HG03520 (cell line): Measurements from ENCODE around the gene SPTB.
"Not testable (repeated sequence)": the region's sequence is repeated elsewhere in the genome, so short reads cannot be mapped to it uniquely, and the experiment has no call there.

Experiments
- ATAC-seq: cut with Tn5 transposase; IDR thresholded peaks from one replicate; pipeline ENCODE4 v1.9.1; 2021; ENCODE audit warnings: mild to moderate bottlenecking, moderate library complexity; ENCODE audit not compliant: unreplicated experiment

SPTB gene

GRCh38 chr14:64825006-64825405, 54.7 kb downstream of the SPTB start:
- ATAC-seq: no peak

- ATAC-seq: no peak
Measured at GRCh38 chr14:64824471-64824870, 55.2 kb downstream of the SPTB start.

DNA sequence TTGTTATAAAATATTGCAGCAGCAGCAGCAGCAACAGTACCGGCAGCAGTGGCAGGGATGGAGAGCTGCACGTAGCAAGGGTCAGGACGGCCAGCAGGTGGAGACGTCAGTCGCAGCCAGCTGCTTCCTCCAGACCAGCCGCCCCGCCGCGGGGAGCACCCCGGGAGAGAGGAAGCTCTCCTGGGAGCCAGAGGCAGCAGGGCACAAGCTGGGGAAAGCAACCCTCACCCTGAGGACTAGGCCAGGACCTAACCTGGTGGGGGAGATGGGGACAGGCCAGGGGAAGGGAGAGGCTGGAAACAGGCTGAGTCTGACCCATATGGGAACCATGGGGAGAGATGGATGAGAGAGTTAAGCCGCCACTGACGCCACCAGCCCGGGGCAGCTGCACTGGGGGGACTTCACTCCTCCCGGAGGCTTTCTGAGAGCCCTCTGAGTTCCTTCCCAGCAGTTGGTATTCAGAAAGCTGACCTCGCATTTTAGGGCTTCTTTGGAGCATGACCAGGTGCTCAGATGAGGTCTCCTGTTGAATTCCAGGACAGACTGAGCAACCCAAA, 56.3 kb downstream of the SPTB start:
- ATAC-seq: no peak

DNA sequence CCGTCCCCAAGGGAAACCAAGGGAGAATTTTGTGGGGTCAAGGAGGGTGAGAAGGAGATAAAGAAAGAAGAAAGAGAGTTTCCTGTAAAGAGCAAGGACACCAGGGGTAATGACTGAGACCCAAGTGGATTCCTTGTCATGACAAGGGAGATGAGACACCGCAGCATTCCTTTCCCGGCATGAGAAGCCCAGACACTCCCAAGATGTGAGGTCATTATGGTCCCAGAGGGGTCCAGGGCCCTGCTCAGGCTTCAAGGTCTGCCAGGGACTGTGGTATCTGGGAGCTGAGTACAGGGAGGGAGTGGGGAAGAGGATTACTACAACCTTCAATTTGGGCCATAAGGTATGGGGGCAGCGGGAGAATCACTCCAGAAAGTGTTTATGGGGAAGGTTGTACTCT, 58.1 kb downstream of the SPTB start:
- no peak for ATAC-seq

DNA sequence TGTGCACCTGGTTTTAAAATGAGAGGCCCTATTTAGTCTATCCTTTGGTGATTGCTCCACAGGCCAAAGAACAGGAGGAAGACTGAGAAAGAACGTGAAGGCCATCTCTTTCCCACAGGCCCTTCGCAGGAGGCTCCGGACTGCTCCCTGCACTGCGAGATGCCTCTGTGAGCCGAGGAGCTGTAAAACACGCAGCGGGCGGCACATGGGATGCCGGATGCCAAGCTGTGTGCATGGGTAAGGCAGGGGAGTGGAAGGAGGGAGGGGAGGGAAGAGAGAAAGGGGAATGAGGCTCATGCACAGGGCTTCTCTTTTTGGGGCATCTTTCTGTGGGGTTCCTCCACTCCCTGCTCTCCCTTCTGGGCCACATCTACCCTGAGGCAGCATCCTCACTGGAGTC, 61.6 kb downstream of the SPTB start:
- ATAC-seq: no peak

- no peak for ATAC-seq
Measured at GRCh38 chr14:64817631-64818030, 62.1 kb downstream of the SPTB start.

GRCh38 chr14:64816221-64816783, 63.4 kb downstream of the SPTB start:
- no peak for ATAC-seq

DNA sequence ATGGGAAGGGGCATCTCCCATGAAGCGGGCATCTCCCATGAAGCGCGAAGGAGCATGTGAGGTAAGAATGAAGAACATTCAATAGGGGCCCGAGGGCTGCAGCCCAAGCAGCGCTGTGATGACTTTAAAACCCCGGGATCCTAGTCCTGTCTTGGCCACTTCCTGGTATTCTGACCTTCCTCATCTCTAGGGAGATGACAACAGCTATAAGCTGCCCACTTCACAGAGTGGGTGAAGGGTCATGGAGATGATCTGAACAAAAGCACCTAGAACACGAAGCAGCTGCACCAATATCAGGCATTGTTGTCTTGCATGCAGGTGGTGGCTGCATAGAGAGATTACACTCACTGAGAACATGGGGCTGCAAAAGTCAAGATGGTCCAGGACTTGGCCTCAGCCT, 64.5 kb downstream of the SPTB start:
- no peak for ATAC-seq

DNA sequence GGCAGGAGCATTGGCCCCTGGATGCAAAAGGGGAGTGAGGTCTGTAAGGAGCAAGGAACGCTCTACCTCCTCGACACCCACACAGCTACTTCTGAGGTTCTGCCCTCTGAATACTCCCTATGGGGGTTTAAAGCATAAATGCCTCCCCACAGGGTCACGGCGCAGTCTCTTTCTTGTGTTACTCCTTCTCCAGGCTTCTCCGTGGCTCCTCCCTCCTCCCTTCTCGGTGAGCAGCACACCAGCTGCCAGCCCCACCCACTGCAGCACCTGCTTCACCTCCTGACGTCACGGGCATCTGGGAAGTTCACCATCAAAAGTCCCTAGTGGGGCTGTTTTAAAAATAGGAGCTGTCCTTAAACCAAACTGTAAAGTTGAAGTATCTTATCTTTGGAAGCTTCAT, 67.3 kb downstream of the SPTB start:
- ATAC-seq: no peak

DNA sequence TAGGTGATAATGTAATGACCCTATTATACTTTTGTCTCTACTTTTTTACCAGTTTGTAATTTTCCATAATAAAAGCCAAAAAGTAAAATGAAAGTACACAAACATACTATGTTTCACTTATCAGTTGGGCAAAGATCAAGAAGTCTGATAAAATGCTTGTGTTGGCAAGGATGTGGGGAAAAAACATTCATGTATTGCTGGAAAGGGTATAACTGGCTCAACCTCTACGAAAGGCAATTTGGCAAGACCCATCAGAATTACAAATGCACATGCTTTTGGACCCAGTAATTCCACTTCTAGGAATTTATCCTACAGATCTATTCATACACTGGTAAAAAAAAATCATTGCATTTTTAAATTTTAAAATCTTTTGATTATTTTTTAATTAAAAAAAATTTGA, 68.0 kb downstream of the SPTB start:
- ATAC-seq: no peak

GRCh38 chr14:64808449-64808848, 71.3 kb downstream of the SPTB start:
- no peak for ATAC-seq

- ATAC-seq: no peak
Measured at GRCh38 chr14:64807551-64807950, 72.2 kb downstream of the SPTB start.

- no peak for ATAC-seq
Measured at GRCh38 chr14:64806862-64807495, 72.7 kb downstream of the SPTB start.

DNA sequence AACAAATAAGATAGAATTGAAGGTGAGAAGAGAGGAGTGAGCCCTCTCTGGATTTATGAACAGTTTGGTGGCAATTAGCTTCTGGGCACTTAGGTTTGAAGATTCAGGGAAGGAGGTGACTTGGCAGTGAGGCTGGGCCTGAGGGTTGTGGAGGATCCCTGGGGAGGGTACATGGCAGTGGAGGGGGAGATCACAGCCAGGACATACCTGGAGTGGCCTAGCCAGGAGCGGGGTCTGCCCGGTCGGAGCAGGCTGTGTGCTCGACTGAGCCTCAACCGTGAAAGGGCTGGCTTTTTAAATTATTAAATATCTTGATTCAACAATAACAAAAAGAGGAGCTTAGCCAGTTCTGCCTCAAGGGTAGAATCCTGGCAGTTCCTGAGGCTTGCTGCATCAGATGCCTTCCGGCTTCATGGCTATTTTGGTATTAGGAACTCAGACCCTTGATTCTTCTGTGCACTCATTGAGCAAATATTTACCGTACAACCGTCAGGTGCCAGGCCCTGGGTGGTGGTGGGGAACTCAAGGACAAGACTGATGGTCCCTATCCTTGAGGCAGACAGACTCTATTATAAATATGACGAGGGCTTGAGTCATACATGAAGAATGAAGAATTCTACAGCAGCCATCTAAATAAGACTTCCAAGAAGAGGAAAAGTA, 73.4 kb downstream of the SPTB start:
- no peak for ATAC-seq

DNA sequence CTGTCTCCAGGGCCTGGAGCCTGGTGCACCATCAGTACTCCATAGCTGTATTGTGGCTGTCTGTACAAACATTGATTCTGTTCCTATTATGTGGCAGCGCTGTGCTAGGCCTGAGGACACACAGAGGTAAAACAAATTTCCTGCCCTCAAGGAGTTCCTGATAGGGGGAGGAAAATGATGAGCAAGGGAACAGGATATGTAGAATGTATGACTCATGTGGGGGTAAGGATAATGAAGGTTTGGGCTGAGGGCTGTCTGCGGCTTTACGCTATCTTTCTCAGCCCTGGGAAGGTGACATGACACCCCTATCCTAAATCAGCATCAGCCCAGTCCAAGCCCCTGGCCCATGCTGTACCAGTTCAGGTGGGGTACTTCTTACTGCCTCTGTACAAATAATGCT, 74.1 kb downstream of the SPTB start:
- ATAC-seq: not testable (repeated sequence)

DNA sequence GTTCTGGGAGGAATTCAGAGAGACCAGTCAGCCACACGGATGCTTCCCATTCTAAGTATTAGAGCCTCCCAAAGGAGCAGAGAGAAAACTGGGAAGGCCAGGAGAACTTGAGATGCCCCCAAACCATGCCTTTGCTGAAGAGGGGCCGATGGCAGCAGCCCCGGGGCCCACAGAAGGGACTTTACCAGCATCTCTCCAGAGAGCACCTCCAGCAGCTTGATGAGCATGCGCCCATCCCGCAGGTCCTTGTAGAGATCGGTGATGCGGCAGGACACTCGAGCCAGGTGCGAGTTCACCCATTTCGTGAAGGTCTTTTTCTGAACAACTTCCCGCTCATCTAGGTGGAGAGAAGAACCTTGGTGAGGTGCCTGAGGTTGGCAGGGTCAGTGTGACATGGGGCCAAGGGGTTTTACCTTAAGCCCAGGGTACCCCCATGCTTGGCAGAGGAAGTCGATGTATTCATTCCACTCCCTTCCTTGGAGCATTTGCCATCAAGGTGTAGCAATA, 74.9 kb downstream of the SPTB start:
- no peak for ATAC-seq

GRCh38 chr14:64801800-64802199, 77.9 kb downstream of the SPTB start:
- no peak for ATAC-seq

DNA sequence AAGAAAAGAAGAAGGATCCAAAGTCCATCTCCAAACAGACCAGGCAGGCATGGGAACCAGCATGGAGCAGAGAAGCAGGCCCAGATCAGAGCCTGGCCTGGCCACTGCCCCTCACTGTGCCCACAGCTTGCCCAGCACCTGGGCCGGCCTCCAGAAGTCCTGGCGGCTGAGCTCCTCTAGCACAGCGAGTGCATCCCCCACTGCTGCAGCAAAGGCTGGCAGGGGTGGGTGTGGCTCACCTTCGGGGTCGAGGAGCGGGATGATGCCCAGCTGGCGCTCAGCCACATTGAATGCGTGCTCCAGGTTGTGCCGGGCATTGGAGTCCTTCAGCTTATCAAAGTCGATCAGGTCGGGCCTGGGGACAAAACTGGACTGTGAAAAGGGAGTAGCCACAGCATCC, 78.7 kb downstream of the SPTB start:
- ATAC-seq: no peak

DNA sequence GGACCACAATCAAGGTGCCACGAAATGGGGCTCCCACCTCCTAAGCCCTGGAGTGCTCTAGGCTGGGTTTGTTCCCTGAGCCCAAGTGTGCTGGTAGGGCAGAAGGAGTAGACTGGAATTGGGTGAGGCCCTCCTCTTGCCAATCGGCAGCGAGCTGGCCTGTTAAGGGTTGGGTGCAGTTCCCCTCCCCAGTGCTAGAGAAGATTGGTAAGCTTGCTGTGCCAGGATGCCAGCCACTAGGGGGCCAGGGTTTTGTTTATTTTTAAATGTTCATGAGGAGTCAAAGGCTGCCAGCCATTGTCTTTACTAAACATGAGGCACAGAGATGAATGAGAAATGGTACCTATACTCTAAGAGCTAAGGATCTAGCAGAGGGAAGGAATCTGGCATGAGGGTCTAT, 79.7 kb downstream of the SPTB start:
- ATAC-seq: no peak

DNA sequence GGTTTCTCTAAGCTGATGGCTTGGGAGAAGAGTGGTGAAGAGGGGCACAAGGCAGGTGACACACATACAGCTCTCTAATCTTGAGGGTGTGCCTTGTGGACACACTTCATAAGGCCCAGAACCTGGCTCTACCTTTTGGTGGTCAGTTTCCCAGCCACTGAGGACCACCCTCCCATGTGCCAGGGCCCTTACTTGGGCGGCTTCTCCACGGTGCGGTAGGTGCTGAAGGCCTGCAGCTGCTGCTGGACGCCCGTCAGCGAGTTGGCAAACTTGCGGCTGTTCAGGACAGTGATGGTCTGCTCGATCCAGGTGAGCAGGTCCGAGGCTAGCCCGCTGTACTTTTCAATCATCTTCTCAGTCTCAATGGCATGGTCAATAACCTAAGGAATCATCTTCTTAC, 80.2 kb downstream of the SPTB start:
- no peak for ATAC-seq

DNA sequence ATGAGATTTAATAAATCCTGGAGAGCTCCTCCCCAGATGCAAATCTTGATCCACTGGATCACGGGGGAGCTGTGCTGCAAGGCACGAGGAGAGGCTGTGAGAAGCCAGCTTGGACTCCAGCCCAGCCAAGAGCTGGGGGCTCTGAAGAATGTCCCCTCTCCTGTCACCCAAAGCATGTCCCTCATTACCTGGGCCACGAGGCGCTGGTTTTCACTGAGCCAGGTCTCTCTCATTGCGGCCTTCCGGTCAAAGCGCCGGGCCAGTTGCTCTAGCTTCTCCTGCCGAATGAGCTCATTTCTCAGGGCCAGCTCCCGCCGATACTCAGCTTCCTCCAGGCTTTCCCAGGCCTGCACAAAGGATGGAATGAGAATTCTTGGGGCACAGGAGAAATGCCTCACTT, 83.3 kb downstream of the SPTB start:
- ATAC-seq: no peak

DNA sequence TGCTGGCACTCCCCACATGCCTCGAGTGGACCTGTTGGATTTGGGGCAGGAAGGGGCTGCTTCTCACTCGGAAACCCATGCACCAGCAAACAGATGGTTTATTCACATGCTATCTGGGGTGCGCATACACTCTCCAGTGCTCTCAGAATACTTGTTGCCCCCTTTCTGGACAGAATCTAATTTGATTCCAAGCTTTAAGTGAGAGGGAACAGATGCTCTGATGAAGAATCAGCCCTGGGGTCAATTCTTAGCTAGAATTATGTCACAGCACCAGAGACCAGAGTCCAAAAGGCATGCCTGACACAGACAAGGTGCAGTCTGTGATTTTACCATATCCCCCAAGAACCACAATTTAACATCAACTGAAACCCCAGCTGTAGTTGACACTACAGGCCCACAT, 83.8 kb downstream of the SPTB start:
- no peak for ATAC-seq
